NCI-H2171 treated with DMSO at 0.1 percent for 48 hours (cell line): ENCODE measurements around the gene GDPD4.

Experiments used
- DNase-seq: peaks from one replicate; lab custom pipeline; 2025; lab: John Stamatoyannopoulos, UW

GDPD4 gene, protein sequence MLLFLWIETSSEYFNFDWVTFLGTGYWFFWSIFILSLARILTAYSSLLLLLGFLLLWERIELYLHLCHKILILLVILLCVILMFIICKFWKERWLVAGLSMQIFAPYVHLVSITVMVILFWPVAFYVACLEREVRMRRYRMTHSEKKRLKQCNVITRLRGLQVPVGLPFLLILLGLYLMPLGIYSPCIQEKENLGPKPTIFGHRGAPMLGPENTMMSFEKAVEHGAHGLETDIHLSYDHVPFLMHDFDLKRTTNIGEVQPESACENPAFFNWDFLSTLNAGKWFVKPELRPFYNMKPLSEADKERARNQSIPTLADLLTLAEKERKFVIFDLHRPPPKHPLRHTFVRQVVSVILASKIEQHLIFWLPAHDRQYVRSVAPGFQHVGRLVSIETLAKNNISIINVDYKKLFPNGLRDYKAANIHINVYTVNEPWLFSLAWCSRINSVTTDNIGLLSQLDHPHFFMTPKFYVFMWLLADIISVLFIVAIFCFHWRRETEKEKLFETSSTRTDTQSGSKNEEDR

DNA sequence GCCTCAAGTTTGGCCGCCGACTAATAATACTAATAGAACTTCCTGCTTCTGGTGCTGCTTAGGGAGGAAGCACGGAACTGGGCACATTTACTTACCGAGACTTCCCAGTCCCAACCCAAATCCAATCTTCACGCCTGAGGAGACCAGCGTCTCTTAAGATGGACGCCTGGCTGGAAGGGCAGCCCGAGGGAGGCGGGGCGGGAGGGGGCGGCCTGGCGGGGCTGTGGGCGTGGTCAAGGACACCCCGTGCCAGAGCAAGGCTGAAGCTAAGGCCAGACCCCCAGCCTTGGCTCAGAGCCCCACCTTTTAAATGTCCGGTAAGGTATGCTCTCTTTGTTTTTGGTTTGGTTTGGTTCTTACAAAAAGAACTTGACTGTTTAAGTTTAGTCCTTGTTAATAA lies at the start of gene GDPD4:
Gene GDPD4 (minus strand): TSS at position 177 of the 400 bp plus-strand sequence. CDS start 16,549 bp downstream, outside the sequence.
- no peak for DNase-seq

GRCh38 chr11:77347948-77348347 lies 46.5 kb upstream of the GDPD4 start:
- DNase-seq, result no peak

- DNase-seq, result no peak
Observed at GRCh38 chr11:77346906-77347603, 45.6 kb upstream of the GDPD4 start.

DNA sequence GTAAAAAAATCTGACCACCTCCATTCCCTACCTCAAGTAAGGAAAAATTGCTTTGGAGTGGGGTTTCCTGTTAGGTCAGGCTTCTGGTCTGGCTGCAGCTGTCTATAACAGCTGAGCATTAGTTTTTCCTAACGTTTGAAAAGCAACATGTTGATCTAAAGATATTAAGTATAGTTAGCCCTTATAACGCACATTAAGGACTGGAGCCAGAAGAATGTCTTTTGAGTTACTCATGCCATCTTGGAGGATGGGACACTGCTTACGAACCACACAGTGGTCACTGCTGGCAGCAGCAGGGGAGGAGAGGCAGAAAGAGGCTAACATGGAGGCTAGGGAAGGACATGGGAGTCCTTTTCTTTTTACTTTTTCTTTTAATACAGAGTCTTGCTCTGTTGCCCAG lies 44.1 kb upstream of the GDPD4 start:
- DNase-seq, result no peak

- no peak for DNase-seq
Observed at GRCh38 chr11:77340501-77340900, 39.0 kb upstream of the GDPD4 start.

DNA sequence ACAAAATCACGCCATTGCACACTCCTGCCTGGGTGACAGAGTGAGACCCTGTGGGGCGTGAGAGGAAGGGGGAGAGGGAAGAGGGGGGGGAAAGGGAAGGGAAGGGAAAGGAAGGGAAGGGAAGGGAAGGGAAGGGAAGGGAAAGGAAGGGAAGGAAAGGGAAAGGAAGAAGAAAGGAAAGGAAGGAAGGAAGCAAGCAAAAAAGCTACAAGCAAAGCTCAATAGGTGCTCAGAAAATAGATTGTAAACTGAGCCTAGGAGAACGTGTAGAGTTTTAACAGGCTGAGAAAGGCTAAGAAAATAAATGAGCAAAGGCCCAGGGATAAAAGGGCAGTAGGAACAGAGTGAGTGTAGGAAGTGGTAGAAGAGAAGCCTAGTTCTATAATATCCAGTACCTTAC lies 30.8 kb upstream of the GDPD4 start:
- DNase-seq, result no peak

- DNase-seq, result no peak
Observed at GRCh38 chr11:77325159-77325558, 23.7 kb upstream of the GDPD4 start.

- no peak for DNase-seq
Observed at GRCh38 chr11:77324508-77324907, 23.0 kb upstream of the GDPD4 start.

DNA sequence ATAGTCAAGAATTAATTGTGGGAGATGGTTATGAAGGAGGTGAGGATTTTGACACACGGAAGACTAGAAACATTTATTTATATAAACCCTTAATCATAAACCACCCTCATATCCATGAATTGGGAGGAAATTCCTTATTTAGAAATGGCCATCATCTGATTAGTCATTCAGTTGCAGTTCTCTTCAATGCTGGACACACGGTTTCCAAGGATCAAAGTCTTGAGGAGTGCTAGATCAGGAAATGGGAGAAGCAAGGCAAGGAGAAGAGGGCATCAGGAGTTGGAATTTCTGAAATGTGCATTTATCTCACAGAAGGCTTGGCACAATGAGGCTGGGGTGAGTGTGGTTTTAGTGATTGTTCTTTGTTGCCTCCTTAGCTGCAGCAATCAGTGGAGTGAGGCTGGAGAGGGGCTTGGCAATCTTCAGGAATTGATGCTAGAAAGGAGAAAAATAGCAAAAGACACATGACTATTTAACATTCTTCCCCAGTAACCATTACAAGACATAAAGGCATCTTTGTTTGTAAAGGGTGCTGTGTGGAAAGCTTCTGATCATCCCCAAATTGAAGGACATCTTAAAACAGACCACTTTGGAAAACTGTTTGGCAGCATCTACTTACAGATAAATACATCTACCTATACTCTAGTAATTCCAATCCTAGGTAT lies 21.6 kb upstream of the GDPD4 start:
- no peak for DNase-seq

GRCh38 chr11:77322506-77322905 lies 21.0 kb upstream of the GDPD4 start:
- no peak for DNase-seq

- no peak for DNase-seq
Observed at GRCh38 chr11:77320351-77320750, 18.9 kb upstream of the GDPD4 start.

- DNase-seq, result no peak
Observed at GRCh38 chr11:77318600-77318999, 17.1 kb upstream of the GDPD4 start.

GRCh38 chr11:77316733-77317342 lies 15.4 kb upstream of the GDPD4 start:
- no peak for DNase-seq

GRCh38 chr11:77312107-77312506 lies 10.6 kb upstream of the GDPD4 start:
- DNase-seq, result no peak

GRCh38 chr11:77311701-77312100 lies 10.2 kb upstream of the GDPD4 start:
- no peak for DNase-seq

- no peak for DNase-seq
Observed at GRCh38 chr11:77310721-77311120, 9.2 kb upstream of the GDPD4 start.

DNA sequence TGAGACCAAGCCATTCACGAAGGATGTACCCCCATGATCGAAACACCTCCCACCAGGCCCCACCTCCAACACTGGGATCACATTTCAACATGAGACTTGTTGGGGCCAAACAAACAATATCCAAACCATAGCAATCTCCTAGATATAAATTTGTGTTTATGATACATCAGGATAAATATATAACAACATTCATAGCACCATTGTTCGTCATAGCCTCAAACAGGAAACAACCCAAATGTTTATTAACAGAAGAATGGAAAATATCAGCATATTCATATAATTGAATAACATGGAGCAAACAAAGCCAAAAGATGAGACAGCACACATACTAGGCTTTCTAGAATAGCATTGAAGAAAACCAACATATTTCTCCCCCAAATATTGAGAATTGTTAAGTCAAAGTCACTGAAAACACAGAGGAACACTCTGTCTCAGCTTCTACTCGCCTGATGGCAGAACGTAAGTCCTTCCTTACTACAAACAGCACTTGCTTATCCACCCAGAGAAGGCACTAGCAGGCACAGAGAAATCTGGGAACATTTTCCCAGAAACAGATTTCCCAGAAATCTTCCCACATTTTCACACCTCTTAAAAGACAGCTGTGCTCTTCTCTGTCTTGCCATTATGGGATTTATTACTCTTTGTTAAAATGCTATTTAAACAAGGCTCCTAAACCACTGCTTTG lies 8.1 kb upstream of the GDPD4 start:
- DNase-seq, result no peak

GRCh38 chr11:77308838-77309237 lies 7.4 kb upstream of the GDPD4 start:
- no peak for DNase-seq

- DNase-seq, result no peak
Observed at GRCh38 chr11:77303328-77303727, 1.8 kb upstream of the GDPD4 start.

DNA sequence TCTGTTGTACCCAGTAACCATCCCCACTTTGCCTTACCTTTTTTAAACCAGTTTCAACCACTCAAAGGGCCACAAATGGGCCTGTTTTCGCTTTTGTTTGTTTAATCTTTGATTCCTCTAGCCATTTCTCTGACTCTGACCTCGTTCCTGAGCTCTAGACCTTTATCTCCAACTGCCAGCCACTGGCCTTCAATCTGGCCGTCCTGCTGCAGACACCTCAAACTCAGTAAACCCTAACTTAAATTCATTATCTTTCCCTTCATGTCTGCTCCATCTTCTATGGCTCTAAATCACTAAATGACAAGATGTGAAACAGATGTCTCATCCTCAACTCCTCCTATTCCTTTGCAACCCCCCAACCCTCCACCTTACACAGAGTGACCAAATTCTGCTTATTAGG lies 1.3 kb upstream of the GDPD4 start:
- no peak for DNase-seq

DNA sequence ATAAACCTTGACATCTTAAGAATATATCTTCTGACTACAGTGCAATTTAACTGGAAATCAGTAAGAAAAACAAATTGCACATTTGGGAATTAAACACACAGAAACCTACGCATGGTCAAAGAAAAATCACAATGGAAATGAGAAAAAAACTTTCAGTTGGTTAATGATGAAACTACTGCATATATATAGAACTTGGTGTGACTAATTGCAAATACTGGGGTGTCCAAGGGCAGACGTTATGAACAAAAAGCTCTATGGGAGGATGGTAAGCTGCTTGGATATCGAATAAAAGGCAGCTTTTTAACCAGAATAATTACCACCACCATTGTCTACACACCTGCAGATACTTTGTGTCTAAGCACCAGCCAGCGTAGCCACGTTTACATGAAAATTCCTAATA lies 791 bp downstream of the GDPD4 start:
- no peak for DNase-seq

DNA sequence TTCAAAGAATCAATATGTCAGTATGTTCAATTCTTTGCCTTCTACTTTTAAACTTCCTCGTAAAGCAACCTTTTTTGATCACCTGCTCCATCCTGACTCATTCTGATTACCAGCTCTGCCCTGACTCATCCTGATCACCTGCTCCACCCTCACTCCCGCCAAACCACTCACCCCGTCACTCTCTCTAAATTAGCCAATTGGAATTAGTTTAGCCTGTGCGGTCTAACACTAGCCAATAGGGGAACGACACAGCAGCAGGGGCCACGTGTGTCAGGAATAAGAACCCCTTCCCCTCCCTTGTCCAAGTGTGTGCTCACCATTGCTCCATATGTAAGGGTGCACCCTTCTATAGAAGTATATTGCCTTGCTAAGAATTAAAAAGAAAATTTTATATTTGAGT lies 1.5 kb downstream of the GDPD4 start:
- peak; percentile 14 for DNase-seq
